NCI-H774 (cell line): ENCODE data around the gene MPP7.

Experiments used
- DNase-seq: peaks from one replicate; lab custom pipeline; 2025; lab: John Stamatoyannopoulos, UW

Gene MPP7

DNA sequence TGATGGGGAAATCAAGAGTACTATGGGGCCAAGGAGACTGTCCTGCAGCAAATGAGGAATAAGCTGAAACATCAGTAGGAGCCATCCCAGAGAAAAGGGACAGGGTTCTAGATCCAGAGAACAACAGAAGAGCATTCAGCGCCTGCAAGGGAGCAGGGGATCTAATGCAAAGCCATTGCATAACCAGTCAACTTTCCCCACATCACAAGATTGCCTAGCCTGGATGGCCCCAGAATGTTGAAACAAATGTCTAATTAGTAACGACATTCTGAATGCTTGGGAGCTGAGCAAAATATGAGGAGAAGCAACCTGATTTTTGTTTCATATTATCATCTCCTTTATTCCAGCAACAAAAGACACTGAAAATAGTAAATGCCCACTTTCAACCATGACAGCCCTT is 2.7 kb upstream of the MPP7 start:
- DNase-seq, result no peak

DNA sequence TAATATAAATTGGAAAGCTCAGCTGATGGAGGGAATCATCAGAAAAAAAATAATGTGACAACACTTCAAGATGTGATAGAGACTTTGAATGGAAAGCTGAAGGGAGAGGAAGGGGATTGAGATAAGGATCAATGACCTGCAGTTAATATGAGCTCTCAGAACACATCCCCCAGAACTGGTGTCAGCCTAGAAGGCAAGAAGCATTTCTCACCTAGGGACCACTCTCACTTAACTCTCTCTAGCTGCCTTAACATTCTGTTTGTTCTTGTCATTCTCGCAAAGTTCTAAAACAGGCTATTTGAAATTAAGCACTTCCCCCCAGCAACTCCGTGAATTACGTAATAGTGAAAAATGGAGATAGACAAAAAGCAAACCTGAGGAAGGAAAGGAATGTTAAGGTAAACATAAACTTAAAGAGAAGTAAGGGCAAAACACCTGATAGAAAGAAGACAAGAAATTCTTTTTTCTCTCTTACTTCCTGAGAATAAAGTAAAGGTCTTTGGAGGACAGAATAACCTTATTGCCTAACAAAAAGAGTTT is 1.2 kb upstream of the MPP7 start:
- DNase-seq, result no peak

DNA sequence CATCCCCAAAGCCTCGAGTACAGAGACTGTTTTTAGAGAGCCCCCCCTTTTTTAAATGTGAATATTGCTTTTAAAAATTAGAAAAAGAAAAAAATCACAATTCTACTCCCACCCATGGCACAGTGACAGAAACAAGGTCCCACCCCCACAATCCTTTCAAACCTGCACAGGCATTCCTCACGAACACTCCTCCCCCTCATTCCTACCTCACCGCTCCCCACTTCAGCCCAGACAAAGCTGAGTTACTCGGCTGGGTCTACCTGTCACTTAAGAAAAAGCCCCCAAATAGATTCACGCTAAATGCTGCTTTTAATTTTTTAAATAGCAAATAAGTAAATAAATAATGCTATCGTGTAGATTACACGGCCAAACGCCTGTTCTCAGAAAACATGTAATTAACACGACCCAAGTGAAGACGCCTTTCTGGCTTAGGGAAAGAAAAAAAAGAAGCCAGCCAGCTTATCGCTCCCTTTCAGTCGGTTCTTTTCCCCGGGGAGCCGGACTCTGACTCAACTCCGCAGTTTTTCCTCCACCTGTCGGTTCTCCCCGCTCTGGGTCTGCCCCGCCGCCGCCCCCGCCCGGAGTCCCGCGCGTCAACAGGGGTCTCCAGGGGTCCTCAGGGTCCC is 739 bp downstream of the MPP7 start:
- no peak for DNase-seq

DNA sequence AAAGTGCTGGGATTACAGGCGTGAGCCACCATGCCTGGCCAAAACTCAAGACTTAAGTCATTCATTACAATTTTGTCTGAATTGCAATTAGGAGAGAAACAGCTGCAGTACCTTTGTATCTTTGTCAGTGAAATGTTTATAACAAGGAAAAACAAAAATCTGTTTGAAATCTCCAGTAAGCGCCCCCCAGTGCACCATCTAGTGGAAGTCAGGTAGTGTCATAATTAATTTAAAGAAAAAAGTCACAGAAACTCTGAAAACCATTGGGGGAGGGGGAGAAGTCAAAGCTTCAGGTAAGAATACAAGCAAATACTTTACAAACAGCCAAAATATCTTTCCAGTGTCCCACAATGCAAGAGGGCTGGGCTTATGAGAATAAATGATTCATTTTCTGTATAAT is 2.8 kb downstream of the MPP7 start:
- no peak for DNase-seq

DNA sequence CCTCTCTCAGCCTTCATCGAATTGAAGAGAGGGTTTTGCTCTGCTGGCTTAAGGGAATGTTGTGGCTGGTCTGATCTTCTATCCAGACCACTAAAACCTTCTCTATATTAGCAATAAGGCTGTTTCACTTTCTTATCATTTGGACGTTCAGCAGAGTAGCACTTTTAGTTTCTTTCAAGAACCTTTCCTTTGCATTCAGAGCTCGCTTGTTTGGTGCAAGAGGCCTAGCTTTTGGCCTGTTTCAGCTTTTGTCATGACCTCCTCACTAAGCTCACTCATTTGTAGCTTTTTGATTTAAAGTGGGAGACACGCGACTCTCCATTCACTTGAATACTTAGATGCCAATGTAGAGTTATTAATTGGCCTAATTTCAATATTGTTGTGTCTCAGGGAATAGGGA is 3.9 kb downstream of the MPP7 start:
- no peak for DNase-seq

DNA sequence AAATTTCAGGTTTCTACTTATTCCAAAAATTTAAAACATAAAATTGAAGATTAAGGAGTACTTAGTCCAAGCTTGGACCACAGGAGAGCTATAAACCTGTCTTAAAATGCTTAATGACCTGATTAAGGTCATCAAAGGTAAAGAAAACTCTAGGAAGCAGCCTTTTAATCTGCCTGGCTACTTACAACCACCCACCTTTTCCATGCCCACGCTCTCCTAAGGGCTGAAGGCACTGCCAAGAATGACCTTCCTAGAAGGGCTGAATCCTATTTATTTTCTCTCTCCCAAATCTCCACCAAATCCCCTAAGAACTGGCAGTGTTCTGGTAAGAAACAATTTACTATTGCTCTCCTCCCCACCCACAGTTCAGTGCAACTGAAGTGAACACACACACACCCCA is 6.8 kb downstream of the MPP7 start:
- no peak for DNase-seq

DNA sequence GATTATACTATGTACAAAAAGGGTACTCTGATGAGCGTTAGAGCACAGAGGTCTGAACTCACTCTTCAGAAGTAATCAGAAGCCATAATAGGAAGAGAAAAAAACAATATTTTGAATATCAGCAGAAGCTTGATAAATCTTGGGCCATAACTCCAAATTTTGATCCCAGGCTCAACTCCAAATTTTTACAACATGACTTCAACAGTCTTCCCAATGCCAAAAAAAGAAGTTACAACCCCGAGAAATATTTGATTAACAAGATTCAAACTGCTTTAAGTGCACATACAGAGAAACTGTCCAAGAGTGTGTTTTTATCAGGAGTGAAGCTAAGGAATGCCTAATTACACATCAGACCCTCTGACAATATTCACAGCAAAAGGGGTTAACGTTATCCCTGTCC is 7.5 kb downstream of the MPP7 start:
- no peak for DNase-seq

DNA sequence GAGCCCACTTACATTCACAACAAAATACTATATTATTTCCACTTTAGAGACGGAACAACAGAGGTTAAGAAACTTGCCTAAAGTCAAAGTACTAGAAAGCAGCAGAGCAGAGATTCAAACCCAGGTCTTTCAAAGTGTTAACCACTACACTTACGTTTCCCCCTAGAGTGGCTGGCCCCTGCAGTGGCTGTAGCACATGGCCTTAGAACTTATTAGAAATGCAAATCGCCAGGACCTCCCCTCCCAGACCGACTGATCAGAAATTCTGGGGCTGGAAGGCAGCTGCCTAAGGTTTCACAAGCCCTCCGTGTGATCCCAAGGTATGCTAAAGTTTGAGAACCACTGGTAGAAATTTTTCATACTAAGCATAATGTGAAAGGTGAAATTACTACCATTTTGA is 8.1 kb downstream of the MPP7 start:
- DNase-seq, result no peak

DNA sequence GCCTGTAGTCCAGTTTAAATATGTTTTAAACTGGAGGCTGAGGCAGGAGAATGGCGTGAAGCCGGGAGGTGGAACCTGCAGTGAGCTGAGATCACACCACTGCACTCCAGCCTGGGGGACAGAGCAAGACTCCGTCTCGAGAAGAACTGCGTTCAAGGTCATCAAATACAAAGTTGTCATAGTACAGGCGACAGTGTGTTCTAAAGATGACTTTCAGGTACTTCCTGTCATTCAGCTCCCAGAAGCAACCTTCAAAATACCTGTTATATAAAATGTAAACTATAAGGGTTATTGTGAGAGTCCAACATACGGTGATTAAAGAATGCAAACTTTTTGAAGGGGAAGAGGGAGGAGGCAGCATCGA is 8.7 kb downstream of the MPP7 start:
- no peak for DNase-seq

DNA sequence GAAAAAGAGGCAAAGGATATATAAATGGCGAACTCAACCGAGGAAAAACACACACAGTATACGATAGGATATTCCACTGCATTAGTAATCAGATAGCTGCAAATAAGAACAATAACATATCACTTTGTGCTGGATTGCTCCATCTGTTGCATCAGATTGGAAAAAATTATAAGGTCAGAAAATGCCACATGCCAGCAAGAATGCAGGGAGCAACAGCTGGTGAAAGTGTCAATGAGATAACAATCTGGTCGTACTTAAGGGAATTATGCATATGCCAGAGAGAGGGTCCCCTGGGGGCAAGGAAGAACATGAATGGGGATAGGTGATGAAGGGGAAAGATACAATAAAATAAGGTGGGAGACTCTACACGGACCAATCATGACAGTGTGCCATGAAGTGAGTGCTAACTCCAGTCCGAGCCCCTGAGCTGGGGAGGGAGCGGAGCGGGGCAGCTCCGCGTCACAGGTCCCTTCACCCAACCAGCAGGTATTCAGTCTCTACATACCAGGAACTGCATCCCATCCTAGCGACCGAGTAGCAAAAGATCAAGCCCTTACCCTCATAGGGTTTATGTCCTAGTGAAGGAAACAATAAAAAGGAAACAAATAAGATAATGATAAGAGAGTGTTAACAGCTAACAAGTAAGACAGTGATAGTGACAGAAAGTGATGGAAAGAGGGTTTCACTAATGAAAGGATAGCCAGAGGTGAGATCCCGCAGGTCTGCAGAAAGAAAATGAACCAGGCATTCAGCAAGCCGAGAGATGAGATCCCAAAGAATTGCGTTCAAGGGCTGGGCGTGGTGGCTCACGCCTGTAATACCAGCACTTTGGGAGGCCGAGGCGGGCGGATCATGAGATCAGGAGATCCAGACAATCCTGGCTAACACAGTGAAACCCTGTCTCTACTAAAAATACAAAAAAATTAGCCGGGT is 9.4 kb downstream of the MPP7 start:
- DNase-seq, result no peak

DNA sequence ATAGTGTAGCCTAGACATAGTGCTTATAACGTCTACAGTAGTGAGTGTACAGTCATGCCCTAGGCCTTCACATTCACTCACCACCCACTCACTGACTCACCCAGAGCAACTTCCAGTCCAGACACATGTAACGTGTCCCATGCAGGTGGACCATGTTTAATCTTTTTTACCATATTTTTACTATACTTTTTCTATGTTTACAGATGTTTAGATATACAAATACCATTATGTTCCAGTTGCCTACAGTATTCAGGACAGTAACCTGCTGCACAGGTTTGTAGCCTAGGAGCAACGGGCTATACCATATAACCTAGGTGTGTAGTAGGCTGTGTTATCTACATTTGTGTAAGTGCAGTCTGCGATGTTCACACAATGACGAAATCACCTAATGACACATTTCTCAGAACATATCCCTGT is 11.0 kb downstream of the MPP7 start:
- DNase-seq, result no peak

DNA sequence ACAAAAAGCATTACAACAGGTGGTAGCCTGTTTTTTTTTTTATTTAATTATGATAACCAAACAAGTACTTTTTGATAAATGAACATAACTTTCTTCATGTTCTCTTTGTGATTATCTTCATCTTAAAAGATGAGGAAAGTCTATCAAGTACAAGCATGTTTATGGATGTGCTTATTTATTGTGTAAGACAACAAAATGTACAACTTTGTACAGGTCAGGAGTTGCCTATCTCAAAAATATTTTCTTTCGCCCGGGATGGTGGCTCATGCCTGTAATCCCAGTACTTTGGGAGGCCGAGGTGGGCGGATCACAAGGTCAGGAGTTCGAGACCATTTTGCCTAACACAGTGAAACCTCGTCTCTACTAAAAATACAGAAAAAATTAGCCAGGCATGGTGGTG is 17.0 kb downstream of the MPP7 start:
- no peak for DNase-seq

DNA sequence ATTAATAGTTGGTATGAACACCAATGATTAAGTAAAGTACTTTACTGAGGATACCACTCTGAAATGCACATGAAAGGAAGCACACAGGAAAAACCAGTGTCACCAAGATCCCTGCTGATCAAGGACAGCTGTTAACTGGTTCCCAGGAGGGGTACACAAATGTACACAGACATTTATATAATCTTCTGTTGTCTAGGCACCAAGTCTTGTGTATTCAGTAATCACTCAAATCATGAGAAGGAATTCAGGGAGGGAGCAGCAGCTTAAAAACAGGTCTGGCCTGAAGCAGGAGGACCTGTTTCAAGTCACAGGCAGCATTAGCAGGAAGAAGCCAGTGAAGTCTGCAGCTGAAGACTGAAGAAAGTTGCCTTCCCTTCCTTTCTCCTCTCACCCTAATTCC is 18.7 kb downstream of the MPP7 start:
- no peak for DNase-seq

DNA sequence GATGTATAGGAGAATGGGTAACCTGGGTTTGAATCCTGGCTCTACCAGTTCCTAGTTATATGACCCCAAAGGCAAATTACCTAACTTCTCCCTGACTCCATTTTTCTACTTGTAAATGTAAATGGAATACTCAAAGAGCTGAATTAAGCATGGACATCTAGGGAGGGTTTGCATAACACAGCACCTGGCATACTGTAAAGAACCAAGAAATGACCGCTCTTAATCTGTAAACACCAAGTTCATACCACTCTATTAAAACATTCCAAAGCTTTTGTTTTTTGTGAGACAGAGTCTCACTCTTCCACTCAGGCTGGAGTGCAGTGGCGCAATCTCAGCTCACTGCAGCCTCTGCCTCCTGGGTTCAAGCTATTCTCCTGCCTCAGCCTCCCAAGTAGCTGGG is 19.6 kb downstream of the MPP7 start:
- no peak for DNase-seq

DNA sequence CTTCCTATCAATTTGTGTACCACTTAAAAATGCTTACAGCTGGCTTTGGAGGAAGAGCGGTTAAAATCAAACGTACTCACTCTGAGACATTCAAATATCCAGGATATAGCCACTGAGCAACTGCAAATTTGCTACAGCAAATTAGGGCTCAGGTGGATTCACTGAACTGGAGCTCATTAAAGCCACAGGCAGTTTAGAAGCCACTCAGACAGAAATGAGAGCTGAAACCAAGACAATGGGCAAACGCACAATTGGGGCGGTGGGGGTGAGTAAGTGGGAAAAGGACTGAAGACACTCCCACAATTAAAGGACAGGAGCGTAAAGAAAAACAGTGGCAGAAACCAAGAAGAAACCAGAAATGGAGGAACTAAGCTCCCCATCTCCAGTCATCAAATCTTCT is 20.5 kb downstream of the MPP7 start:
- DNase-seq, result no peak

DNA sequence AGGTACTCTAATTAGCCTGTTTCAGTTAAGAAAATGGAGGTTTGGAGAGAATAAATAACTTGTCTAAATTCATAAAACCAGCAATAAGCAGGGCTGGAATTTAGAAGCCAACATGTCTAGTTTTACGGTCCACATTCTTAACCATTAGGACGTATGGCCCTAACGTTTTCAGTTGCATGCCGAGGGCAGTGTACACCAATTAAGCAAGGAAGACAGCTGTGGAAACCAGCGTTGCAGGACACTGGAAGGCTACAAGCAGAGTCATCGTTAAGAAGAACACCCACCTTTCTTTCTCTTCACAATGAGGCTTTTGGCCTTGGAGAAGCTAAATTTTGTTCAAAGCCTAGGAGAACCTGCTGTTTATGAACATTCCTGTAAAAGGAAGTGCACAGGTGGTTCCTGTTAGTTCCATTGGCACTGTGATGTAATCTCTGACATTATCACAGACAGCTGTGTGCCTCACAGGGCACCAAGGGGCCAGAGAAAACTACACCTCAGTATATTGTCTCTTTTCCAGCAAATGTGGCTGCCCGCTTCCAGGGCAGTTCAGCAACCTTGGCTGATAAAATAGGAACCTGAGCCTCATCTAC is 21.0 kb downstream of the MPP7 start:
- no peak for DNase-seq

DNA sequence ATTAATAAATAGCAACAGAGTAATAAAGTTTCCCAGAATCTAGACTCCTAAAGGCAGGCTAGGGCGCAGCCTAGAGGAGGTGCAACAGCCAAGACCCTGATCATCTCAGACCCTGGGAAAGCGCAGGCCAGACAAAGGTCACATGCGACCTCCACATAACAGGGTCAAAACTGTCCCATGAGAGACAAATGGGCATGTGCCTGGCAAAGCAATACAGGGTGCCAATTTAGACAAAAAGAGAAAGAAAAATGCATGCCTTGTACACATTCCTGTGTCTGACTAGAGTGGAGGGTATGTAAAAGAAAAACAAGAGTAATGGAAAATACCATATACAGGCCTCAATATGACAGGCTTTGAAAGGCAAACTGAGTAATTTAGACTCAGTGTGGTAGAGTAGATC is 22.2 kb downstream of the MPP7 start:
- DNase-seq, result no peak

DNA sequence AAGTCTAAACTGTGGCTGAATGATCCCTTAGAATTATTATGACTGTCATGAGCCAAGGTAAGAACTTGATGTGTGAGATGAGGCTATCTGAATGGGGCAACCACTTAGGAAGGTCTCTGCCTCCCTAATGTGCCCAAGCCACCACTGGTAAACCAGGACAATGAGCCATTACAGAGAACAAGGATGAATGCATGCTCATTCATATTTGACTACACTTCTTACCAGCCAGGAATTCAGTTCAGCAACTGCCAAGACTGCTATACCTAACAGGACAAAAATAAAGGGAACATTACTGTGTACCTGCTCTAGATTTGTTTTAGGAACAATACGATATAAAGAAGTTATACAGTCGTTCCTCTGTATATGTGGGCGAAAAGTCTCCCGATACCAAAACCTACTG is 23.0 kb downstream of the MPP7 start:
- DNase-seq, result no peak

DNA sequence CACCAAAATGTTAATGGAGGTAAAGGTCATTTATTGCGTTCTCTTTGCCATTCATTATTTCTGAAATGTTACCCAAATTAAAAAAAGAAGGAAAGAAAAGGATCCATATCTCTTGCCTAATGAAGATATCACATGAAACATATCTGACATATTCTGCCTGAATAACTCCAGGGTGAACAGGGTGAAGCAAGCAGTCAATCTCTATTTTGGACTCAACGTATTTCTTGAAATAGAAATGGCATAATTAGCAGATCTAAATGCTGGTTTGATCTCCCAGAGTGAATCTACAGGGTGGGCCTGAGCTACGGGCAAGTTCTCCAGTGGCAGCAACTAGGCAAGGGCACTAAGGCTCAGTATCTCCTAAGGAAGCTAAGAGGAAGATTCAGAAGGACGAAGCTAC is 24.0 kb downstream of the MPP7 start:
- no peak for DNase-seq

DNA sequence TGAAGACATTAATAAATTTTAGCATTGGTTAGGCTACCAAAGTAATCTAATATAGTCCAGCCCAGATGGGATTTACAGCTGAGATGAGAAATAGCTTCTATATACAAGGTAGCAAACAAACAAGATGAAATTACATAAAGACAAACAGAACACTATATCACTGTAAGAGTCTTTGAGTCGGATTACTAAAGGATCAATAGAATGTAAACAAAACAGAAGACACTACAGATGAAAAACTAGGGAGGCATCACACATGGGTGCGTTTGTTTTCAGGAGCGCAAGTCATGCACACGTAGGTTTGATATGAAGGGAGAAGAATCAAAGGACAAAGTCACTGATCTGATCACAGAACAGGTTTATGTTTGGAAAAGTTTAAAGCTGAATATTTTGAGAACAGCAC is 26.5 kb downstream of the MPP7 start:
- no peak for DNase-seq

DNA sequence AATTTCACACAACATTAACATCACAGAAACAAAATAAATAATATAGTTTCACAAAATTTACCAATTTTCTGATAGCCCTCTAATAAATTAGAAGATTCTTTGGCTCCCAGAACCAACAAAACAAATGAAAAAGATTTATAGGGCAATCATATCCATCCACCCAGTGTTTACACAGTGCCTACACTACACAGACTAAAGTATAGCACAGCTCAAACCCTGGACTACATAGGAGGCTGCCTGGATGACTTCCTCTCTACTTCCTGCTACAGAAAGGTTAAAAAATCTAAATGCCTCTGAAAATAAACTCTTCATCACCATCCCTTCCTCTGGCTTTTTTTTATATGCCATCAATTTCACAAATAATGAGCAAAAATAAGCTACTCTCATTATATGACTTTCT is 28.4 kb downstream of the MPP7 start:
- DNase-seq, result no peak

DNA sequence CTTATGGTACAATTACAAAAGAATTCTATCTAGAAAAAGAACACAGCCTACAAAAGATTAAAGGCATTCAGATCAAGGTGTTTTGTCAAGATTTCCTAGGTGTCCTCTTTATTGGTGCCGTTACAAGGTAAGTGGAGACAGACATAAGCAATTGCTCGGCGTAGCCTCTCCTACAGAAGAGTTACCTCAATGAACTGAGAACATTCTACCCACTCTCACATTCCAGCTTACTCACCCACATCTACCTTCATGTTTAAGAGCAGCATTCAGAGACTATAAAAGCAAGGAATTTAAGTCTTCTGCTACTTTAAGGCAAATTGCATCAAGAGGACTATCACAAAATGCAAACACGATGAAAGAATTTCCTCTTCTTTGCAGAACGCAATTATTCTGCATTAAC is 29.5 kb downstream of the MPP7 start:
- no peak for DNase-seq

DNA sequence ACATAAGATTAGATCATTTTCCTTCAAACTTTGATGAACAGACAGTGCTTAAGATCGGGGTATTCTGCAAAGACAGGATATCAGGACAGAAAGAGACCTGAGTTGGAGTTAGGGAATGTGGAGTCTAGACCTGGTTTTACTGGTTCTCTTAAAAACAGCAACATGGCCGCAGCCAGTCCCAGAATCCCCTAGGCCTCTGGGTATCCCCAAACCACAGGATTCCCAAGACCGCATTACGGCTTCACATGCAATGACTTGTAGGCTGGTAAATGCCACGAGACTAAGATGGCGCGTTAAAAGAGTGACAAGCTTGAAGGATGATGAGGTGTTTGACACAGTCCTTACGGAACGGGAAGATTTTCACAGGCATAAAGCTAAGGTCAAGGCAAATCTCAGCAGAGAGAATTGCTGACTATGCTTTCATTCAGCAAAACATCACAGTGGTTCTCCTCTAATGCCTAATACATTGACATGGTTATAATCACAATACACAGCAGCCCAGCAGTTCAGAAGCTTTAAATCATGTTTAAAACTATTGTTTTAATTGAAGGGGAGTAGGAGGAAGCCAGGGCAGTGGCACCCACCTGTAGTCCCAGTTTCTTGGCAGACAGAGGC is 32.9 kb downstream of the MPP7 start:
- no peak for DNase-seq
